Esophagus squamous epithelium (tissue), 4 donors: ENCODE data around the gene LACTBL1.

Source experiments
- POLR2A ChIP-seq, 4 donors: fragments of 450-650 bp; IDR thresholded peaks; one replicate each; pipeline ENCODE4 v1.6.1; 2017; ENCODE audit warnings: antibody characterized with exemption in 4 of 4, mild to moderate bottlenecking in 4 of 4, moderate library complexity in 3 of 4
- TF ChIP-seq, protein P1 (sequence below), 6 experiments: fragments of 450-650 bp in 4 of 6; fragments of 200-600 bp in 2 of 6; sonication (generic) in 2 of 6; IDR thresholded peaks; one replicate each; pipeline ENCODE4 v1.5.1; 2016 to 2019; ENCODE audit warnings: antibody characterized with exemption in 6 of 6, mild to moderate bottlenecking in 4 of 6, moderate library complexity in 4 of 6

DNA sequence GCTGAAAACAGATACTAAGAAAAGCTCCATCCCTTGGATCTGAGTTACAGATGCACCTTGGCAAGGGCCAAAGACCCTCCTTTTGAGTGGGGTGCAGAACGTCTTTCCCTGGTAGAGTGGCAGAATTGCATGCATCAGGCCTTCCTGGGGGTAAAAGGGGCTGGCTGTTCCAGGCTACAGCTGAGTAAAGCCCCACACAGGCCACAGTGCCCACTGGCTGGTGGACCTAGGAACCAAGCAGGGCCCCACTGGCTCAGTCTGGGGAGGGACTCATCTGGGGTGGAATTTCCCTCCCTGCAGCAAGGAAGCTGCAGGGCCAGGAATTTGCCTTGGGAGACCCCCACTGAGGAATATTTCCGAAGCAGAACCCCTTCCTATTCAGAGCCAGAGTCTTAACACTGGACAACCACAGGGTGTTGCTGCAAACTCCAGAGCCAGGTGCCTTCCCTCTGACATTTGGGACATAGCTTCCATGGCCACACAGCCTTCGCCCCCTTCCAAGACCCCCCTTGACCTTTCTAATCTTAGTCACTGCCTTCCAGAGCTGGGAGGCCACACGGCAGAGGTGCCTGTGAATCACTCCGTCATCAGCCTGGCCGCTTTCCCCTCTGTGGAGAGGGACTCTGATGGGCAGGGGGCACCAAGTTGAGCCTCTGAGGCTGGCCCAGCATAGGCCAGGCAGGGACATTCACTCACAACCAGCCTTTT, 52.5 kb downstream of the LACTBL1 start:
- TF ChIP-seq, protein P1, sequence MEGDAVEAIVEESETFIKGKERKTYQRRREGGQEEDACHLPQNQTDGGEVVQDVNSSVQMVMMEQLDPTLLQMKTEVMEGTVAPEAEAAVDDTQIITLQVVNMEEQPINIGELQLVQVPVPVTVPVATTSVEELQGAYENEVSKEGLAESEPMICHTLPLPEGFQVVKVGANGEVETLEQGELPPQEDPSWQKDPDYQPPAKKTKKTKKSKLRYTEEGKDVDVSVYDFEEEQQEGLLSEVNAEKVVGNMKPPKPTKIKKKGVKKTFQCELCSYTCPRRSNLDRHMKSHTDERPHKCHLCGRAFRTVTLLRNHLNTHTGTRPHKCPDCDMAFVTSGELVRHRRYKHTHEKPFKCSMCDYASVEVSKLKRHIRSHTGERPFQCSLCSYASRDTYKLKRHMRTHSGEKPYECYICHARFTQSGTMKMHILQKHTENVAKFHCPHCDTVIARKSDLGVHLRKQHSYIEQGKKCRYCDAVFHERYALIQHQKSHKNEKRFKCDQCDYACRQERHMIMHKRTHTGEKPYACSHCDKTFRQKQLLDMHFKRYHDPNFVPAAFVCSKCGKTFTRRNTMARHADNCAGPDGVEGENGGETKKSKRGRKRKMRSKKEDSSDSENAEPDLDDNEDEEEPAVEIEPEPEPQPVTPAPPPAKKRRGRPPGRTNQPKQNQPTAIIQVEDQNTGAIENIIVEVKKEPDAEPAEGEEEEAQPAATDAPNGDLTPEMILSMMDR (IDR thresholded peaks at IDR 0.05), result no peak
- TF ChIP-seq POLR2A (IDR thresholded peaks at IDR 0.05), result no peak
